Cardiac muscle cell (in vitro differentiated cells and primary cell): Measurements from ENCODE around the gene WFDC13. TPM values are rescaled to one million over a fixed set of nuclear protein-coding genes. Genes with fewer than 3 reads are reported as not detected.
"Not testable (repeated sequence)": the region's sequence is repeated elsewhere in the genome, so short reads cannot be mapped to it uniquely, and the experiment has no call there.

Experiments used
- DNase-seq, 2 donors: peaks; one replicate each; pipeline versions ENCODE4 v3.0.0 to v3.0.0-alpha.2; 2010 to 2017; ENCODE audit warnings: low read depth in 1 of 2, low spot score in 1 of 2
- H3K27ac ChIP-seq: fragments of 200-600 bp; sonication (generic); 2 replicates; pipeline ENCODE4 v1.5.1; 2016
- H3K27me3 ChIP-seq: fragments of 200-600 bp; sonication (generic); 2 replicates; pipeline ENCODE4 v1.6.0; 2016; ENCODE audit warnings: control low read depth
- H3K36me3 ChIP-seq: fragments of 200-600 bp; sonication (generic); 2 replicates; pipeline ENCODE4 v1.5.1; 2016; ENCODE audit warnings: control low read depth
- H3K4me1 ChIP-seq: fragments of 200-600 bp; sonication (generic); 2 replicates; pipeline ENCODE4 v1.8.1; 2017; ENCODE audit warnings: low read depth, mild to moderate bottlenecking, mixed run types
- H3K4me3 ChIP-seq: fragments of 200-600 bp; sonication (generic); 2 replicates; pipeline ENCODE4 v1.5.1; 2016; ENCODE audit warnings: mild to moderate bottlenecking
- H3K9me3 ChIP-seq: fragments of 200-600 bp; sonication (generic); 2 replicates; pipeline ENCODE4 v1.5.1; 2017; ENCODE audit warnings: low read depth, mild to moderate bottlenecking, control low read depth
- polyA plus RNA-seq: library from polyadenylated mRNA; unstranded; fragments of >200 nt; fragmentation: Nextera tagmentation; extraction: Ambion mirVana; gene quantifications from 2 replicates; pipeline ENCODE4 v1.2.1, GENCODE V29; 2016
- total RNA-seq: library from RNA; depleted of rRNA; stranded (reverse); fragments of >200 nt; gene quantifications from 2 replicates; pipeline ENCODE4 v1.2.3, GENCODE V29; 2016
- TF ChIP-seq, protein P1 (sequence below): IDR thresholded peaks from 2 replicates; pipeline ENCODE4 v1.5.1; 2012; ENCODE audit warnings: low read depth, mild to moderate bottlenecking, low read length

Gene WFDC13
- not detected in 2 replicates for total RNA-seq
- polyA plus RNA-seq = not detected in 2 replicates

GRCh38 chr20:45701873-45702272, at the start of gene WFDC13:
Gene WFDC13, plus strand, starts transcription at chr20:45702038. Its CDS starts 86 bp downstream, at chr20:45702124.
- Histone ChIP-seq H3K27me3 (no peaks in the 10 kb centered on the region), H3K36me3 (no peaks in the 10 kb centered on the region), H3K4me1 (no peaks in the 10 kb centered on the region), H3K9me3 (no peaks in the 10 kb centered on the region), H3K27ac (no peak within 1 kb of the TSS), H3K4me3 (no peak within 1 kb of the TSS)
- DNase-seq = no peak
- TF ChIP-seq, protein P1, sequence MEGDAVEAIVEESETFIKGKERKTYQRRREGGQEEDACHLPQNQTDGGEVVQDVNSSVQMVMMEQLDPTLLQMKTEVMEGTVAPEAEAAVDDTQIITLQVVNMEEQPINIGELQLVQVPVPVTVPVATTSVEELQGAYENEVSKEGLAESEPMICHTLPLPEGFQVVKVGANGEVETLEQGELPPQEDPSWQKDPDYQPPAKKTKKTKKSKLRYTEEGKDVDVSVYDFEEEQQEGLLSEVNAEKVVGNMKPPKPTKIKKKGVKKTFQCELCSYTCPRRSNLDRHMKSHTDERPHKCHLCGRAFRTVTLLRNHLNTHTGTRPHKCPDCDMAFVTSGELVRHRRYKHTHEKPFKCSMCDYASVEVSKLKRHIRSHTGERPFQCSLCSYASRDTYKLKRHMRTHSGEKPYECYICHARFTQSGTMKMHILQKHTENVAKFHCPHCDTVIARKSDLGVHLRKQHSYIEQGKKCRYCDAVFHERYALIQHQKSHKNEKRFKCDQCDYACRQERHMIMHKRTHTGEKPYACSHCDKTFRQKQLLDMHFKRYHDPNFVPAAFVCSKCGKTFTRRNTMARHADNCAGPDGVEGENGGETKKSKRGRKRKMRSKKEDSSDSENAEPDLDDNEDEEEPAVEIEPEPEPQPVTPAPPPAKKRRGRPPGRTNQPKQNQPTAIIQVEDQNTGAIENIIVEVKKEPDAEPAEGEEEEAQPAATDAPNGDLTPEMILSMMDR = no peak

GRCh38 chr20:45657038-45657437, 44.8 kb upstream of the WFDC13 start:
- DNase-seq, H3K4me3 ChIP-seq, H3K9me3 ChIP-seq, H3K36me3 ChIP-seq, H3K27ac ChIP-seq, H3K27me3 ChIP-seq, H3K4me1 ChIP-seq: not testable (repeated sequence)

DNA sequence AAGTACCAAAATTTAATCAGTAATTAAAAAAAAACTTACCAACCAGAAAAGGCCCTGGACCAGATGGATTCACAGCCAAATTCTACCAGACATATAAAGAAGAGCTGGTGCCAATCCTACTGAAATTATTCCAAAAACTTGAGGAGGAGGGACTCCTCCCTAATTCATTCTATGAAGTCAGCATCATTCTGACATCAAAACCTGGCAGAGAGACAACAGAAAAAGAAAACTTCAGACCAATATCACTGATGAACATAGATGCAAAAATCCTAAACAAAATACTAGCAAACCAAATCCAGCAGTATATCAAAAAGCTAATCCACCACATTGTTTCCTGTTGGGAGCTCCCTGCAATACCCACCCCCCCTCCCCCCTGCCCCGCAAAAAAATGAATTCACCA, 31.7 kb upstream of the WFDC13 start, which contains the start of gene WFDC11:
TSS of gene WFDC11 (minus strand) at position 101 of the 400 bp plus-strand sequence. CDS start 19,639 bp downstream, outside the sequence.
- H3K36me3 ChIP-seq = no peaks in the 10 kb centered on the region
- TF ChIP-seq, protein P1 = no peak
- H3K4me3 ChIP-seq = no peak within 1 kb of the TSS
- H3K27ac ChIP-seq = no peak within 1 kb of the TSS
- no peaks in the 10 kb centered on the region for H3K27me3 ChIP-seq
- H3K9me3 ChIP-seq = no peaks in the 10 kb centered on the region
- DNase-seq = no peak
- no peaks in the 10 kb centered on the region for H3K4me1 ChIP-seq

GRCh38 chr20:45672765-45673164, 29.1 kb upstream of the WFDC13 start:
- DNase-seq = no peak
- Histone ChIP-seq H3K36me3 (no peaks in the 10 kb centered on the region), H3K9me3 (no peaks in the 10 kb centered on the region), H3K4me1 (no peaks in the 10 kb centered on the region), H3K4me3 (no peak overlapping the region), H3K27ac (no peak overlapping the region), H3K27me3 (no peaks in the 10 kb centered on the region)
- TF ChIP-seq, protein P1 = no peak

DNA sequence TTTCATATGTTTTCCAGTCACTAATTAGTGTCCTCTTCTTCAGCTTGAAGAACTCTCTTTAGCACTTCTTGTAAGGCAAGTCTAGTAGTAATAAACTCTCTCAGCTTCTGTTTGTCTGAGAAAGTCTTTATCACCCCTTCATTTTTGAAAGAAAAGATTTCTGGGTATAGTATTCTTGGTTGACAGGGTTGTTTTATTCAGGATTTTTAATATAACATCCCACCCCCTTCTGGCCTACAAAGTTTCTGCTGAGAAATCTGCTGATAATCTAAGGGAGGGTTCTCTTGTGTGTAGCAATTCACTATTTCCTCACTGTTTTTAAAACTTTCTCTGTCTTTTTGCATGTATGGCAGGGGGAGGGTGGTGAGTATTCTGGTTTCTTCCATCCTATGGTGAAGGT, 22.2 kb upstream of the WFDC13 start:
- Histone ChIP-seq H3K9me3 (no peaks in the 10 kb centered on the region), H3K4me3 (no peak overlapping the region), H3K4me1 (no peaks in the 10 kb centered on the region), H3K27me3 (no peaks in the 10 kb centered on the region), H3K27ac (no peak overlapping the region), H3K36me3 (no peaks in the 10 kb centered on the region)
- TF ChIP-seq, protein P1 = no peak
- DNase-seq = no peak

DNA sequence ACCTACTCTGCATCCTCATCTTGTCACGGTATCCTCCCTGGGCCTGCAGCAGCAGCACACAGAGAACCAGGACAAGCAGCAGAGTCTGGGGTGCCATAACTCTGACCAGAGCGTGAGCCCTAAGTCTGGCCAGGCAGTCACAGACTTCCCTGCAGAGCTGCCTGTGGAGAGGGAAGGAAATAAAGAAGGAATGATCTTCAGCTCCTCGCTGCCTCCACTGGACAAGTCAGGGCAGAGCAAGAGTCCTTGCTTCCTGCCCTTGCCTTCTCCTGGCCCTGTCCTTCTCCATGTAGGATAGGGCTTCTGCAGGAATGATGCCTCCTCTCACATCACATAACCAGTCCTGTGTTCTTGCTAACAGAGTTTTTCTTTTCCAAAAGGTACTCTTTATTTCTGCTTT, 15.9 kb upstream of the WFDC13 start:
- H3K27ac ChIP-seq = no peak overlapping the region
- no peaks in the 10 kb centered on the region for H3K9me3 ChIP-seq
- DNase-seq = peak in 1 of 2 donors; percentile 1
- H3K4me3 ChIP-seq = no peak overlapping the region
- H3K36me3 ChIP-seq = no peaks in the 10 kb centered on the region
- H3K27me3 ChIP-seq = no peaks in the 10 kb centered on the region
- H3K4me1 ChIP-seq = no peaks in the 10 kb centered on the region
- TF ChIP-seq, protein P1 = peak; percentile 5

DNA sequence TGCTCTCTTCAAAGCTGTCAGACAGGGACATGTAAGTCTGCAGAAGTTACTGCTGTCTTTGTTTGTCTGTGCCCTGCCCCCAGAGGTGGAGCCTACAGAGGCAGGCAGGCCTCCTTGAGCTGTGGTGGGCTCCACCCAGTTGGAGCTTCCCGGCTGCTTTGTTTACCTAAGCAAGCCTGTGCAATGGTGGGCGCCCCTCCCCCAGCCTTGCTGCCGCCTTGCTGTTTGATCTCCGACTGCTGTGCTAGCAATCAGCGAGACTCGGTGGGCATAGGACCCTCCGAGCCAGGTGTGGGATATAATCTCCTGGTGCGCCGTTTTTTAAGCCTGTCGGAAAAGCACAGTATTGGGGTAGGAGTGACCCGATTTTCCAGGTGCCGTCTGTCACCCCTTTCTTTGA, 8.5 kb upstream of the WFDC13 start:
- H3K36me3 ChIP-seq, H3K4me3 ChIP-seq, H3K27ac ChIP-seq, H3K27me3 ChIP-seq, DNase-seq, H3K4me1 ChIP-seq, H3K9me3 ChIP-seq: not testable (repeated sequence)
